GM19193 (cell line): ENCODE measurements around the gene LCMT2.

Experiments used
- POLR2A ChIP-seq: IDR thresholded peaks from 4 replicates; pipeline ENCODE4 v1.6.1; 2011; ENCODE audit not compliant: insufficient read depth, insufficient read length; ENCODE audit errors: extremely low read depth

The LCMT2 gene

GRCh38 chr15:43329960-43330779 lies at the start of gene LCMT2:
Gene LCMT2 (minus strand): TSS chr15:43330573. CDS start chr15:43330489, 84 bp downstream.
- peak; percentile 94 for TF ChIP-seq POLR2A

GRCh38 chr15:43378601-43379000 lies 48.2 kb upstream of the LCMT2 start:
- no peak for TF ChIP-seq POLR2A

- no peak for TF ChIP-seq POLR2A
These were observed 45.8 kb upstream of the LCMT2 start for GRCh38 chr15:43376017-43376705.

- TF ChIP-seq POLR2A, result peak; percentile 80
These were observed 40.9 kb upstream of the LCMT2 start, which contains the start of the genes TUBGCP4 and ZSCAN29 for GRCh38 chr15:43370975-43371974. Gene TUBGCP4 (plus strand): TSS chr15:43371101. CDS start chr15:43371355, 254 bp downstream. Gene ZSCAN29 (minus strand): TSS chr15:43371043. CDS start chr15:43369913, 1,130 bp downstream.

GRCh38 chr15:43370310-43370974 lies 40.1 kb upstream of the LCMT2 start:
- TF ChIP-seq POLR2A, result no peak

GRCh38 chr15:43361313-43361903 lies 31.0 kb upstream of the LCMT2 start:
- TF ChIP-seq POLR2A, result no peak

GRCh38 chr15:43360821-43361220 lies 30.4 kb upstream of the LCMT2 start:
- TF ChIP-seq POLR2A, result no peak

GRCh38 chr15:43352693-43353382 lies 22.5 kb upstream of the LCMT2 start:
- TF ChIP-seq POLR2A, result no peak

GRCh38 chr15:43347114-43347513 lies 16.7 kb upstream of the LCMT2 start:
- no peak for TF ChIP-seq POLR2A

- TF ChIP-seq POLR2A, result no peak
These were observed 15.9 kb upstream of the LCMT2 start for GRCh38 chr15:43346305-43346704.

GRCh38 chr15:43330780-43331087 lies 361 bp upstream of the LCMT2 start:
- no peak for TF ChIP-seq POLR2A

- no peak for TF ChIP-seq POLR2A
These were observed 985 bp downstream of the LCMT2 start for GRCh38 chr15:43329217-43329959.

GRCh38 chr15:43325039-43325684 lies 5.2 kb downstream of the LCMT2 start:
- TF ChIP-seq POLR2A, result no peak
